Measurements from ENCODE around the gene MYOM3. TPM values are rescaled to one million over a fixed set of nuclear protein-coding genes. Genes with fewer than 3 reads are reported as not detected.
A peak's percentile ranks its signal among the peaks of the same experiment; 100 is the strongest.

Gene MYOM3
- total RNA-seq: not detected

- Mint-ChIP-seq H3K36me3 (no peaks in the 10 kb centered on the region), H3K9me3 (no peaks in the 10 kb centered on the region), H3K27ac (no peak within 1 kb of the TSS)
- peak in 1 of 2 donors; percentile 42 for DNase-seq (ENCODE audit: low spot score in 2 of 2)
- peak; percentile 93 to 96 for ATAC-seq
These were observed at the start of gene MYOM3 for GRCh38 chr1:24111996-24112779. Gene MYOM3 (minus strand): TSS chr1:24112135. CDS start chr1:24108636, 3,499 bp downstream.

GRCh38 chr1:24161270-24161669 lies 49.3 kb upstream of the MYOM3 start:
- peaks cover 6 to 9% of the 10 kb centered on the region in 2 donors for H3K36me3 Mint-ChIP-seq
- H3K9me3 Mint-ChIP-seq: no peaks in the 10 kb centered on the region
- ATAC-seq (no peak), DNase-seq (ENCODE audit: low spot score in 2 of 2) (no peak)
- peak overlapping the region in 1 of 2 donors; percentile 11 for H3K27ac Mint-ChIP-seq

GRCh38 chr1:24159366-24159765 lies 47.4 kb upstream of the MYOM3 start:
- Mint-ChIP-seq H3K27ac (no peak overlapping the region), H3K9me3 (no peaks in the 10 kb centered on the region), H3K36me3 (no peaks in the 10 kb centered on the region)
- ATAC-seq (no peak), DNase-seq (ENCODE audit: low spot score in 2 of 2) (no peak)

GRCh38 chr1:24157918-24158481 lies 46.1 kb upstream of the MYOM3 start:
- no peak for DNase-seq (ENCODE audit: low spot score in 2 of 2)
- no peak for ATAC-seq
- Mint-ChIP-seq H3K36me3 (no peaks in the 10 kb centered on the region), H3K27ac (peak overlapping the region in 1 of 2 donors; percentile 36), H3K9me3 (no peaks in the 10 kb centered on the region)

GRCh38 chr1:24156542-24157260 lies 44.8 kb upstream of the MYOM3 start:
- no peak overlapping the region for H3K27ac Mint-ChIP-seq
- ATAC-seq: no peak
- H3K9me3 Mint-ChIP-seq: no peaks in the 10 kb centered on the region

GRCh38 chr1:24155011-24155782 lies 43.3 kb upstream of the MYOM3 start:
- no peak overlapping the region for H3K27ac Mint-ChIP-seq
- no peaks in the 10 kb centered on the region for H3K36me3 Mint-ChIP-seq
- ATAC-seq: no peak

More at GRCh38 chr1:24156542-24157260, 44.8 kb upstream of the MYOM3 start:
- DNase-seq (ENCODE audit: low spot score in 2 of 2): no peak
- H3K36me3 Mint-ChIP-seq: no peaks in the 10 kb centered on the region

GRCh38 chr1:24154215-24154614 lies 42.3 kb upstream of the MYOM3 start:
- Mint-ChIP-seq H3K9me3 (no peaks in the 10 kb centered on the region), H3K36me3 (no peaks in the 10 kb centered on the region), H3K27ac (no peak overlapping the region)
- no peak for DNase-seq (ENCODE audit: low spot score in 2 of 2)
- no peak for ATAC-seq

More at GRCh38 chr1:24155011-24155782, 43.3 kb upstream of the MYOM3 start:
- no peaks in the 10 kb centered on the region for H3K9me3 Mint-ChIP-seq
- no peak for DNase-seq (ENCODE audit: low spot score in 2 of 2)

GRCh38 chr1:24152631-24153494 lies 40.9 kb upstream of the MYOM3 start:
- Mint-ChIP-seq H3K9me3 (no peaks in the 10 kb centered on the region), H3K36me3 (no peaks in the 10 kb centered on the region)
- ATAC-seq: no peak

GRCh38 chr1:24151175-24151533 lies 39.2 kb upstream of the MYOM3 start:
- no peaks in the 10 kb centered on the region for H3K9me3 Mint-ChIP-seq

More at GRCh38 chr1:24152631-24153494, 40.9 kb upstream of the MYOM3 start:
- H3K27ac Mint-ChIP-seq: no peak overlapping the region
- no peak for DNase-seq (ENCODE audit: low spot score in 2 of 2)

GRCh38 chr1:24150234-24151174 lies 38.6 kb upstream of the MYOM3 start:
- no peaks in the 10 kb centered on the region for H3K9me3 Mint-ChIP-seq
- ATAC-seq: peak; percentile 90 to 92
- H3K36me3 Mint-ChIP-seq: no peaks in the 10 kb centered on the region
- H3K27ac Mint-ChIP-seq: peak overlapping the region in 1 of 2 donors; percentile 11
- DNase-seq (ENCODE audit: low spot score in 2 of 2): peak; percentile 84 to 96

More at GRCh38 chr1:24151175-24151533, 39.2 kb upstream of the MYOM3 start:
- Mint-ChIP-seq H3K36me3 (no peaks in the 10 kb centered on the region), H3K27ac (peak overlapping the region in 1 of 2 donors; percentile 11)
- ATAC-seq (no peak), DNase-seq (ENCODE audit: low spot score in 2 of 2) (no peak)

GRCh38 chr1:24149866-24150233 lies 37.9 kb upstream of the MYOM3 start:
- DNase-seq (ENCODE audit: low spot score in 2 of 2) (peak in 1 of 2 donors; percentile 27), ATAC-seq (peak; percentile 75 to 76)
- Mint-ChIP-seq H3K27ac (peak overlapping the region in 1 of 2 donors; percentile 11), H3K36me3 (no peaks in the 10 kb centered on the region), H3K9me3 (no peaks in the 10 kb centered on the region)

GRCh38 chr1:24147816-24148215 lies 35.9 kb upstream of the MYOM3 start:
- no peak for DNase-seq (ENCODE audit: low spot score in 2 of 2)
- no peak for ATAC-seq
- no peaks in the 10 kb centered on the region for H3K9me3 Mint-ChIP-seq
- no peak overlapping the region for H3K27ac Mint-ChIP-seq
- no peaks in the 10 kb centered on the region for H3K36me3 Mint-ChIP-seq

GRCh38 chr1:24147194-24147593 lies 35.3 kb upstream of the MYOM3 start:
- no peak overlapping the region for H3K27ac Mint-ChIP-seq
- H3K9me3 Mint-ChIP-seq: no peaks in the 10 kb centered on the region
- no peak for ATAC-seq

GRCh38 chr1:24142546-24143534 lies 30.9 kb upstream of the MYOM3 start, which contains the start of gene IL22RA1:
Gene IL22RA1 (minus strand): TSS chr1:24143140. CDS start chr1:24143082, 58 bp downstream.
- Mint-ChIP-seq H3K27ac (peak within 1 kb of the TSS in 1 of 2 donors; percentile 15), H3K36me3 (no peaks in the 10 kb centered on the region), H3K9me3 (no peaks in the 10 kb centered on the region)
- no peak for DNase-seq (ENCODE audit: low spot score in 2 of 2)
- no peak for ATAC-seq

More at GRCh38 chr1:24147194-24147593, 35.3 kb upstream of the MYOM3 start:
- no peaks in the 10 kb centered on the region for H3K36me3 Mint-ChIP-seq
- DNase-seq (ENCODE audit: low spot score in 2 of 2): no peak

Measured in activated naive CD4-positive, alpha-beta T cell treated with anti-CD3 and anti-CD28 coated beads, Interleukin-2, amount 50 U/mL, for 72 hours (primary cell).